ENCODE measurements around the gene ZNF473. TPM values are rescaled to one million over a fixed set of nuclear protein-coding genes. Genes with fewer than 3 reads are reported as not detected.
A peak's percentile ranks its signal among the peaks of the same experiment; 100 is the strongest.

The ZNF473 gene
- total RNA-seq, 1 experiment from 2014 or later, result 13.4 TPM

DNA sequence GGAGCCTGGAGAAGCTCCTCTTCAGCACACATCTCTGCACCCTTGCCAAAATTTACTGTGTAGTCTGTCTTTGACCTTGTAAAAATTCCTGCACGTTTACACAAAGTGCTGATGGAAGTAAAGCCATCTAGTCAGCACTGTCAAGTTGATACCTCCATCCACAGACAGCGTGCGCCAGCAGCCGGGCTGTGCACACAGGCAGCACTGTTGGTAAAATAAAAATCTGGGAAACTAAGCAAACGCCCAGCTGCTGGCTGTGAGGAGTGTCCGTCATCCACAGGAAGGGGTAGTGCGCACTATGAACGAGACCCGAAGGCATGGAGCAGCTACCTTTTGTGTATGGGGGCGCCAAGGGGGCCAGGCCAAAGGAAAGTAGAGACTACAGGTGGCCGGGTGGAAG, 47.5 kb upstream of the ZNF473 start:
- Mint-ChIP-seq H3K4me1 (ENCODE audit: insufficient read depth, unreplicated experiment) (no peaks in the 10 kb centered on the region), H3K27ac (ENCODE audit: low read depth, unreplicated experiment) (no peak overlapping the region), H3K36me3 (ENCODE audit: insufficient read depth, unreplicated experiment) (peaks cover 7% of the 10 kb centered on the region), H3K9me3 (ENCODE audit: unreplicated experiment) (no peaks in the 10 kb centered on the region), H3K4me3 (ENCODE audit: unreplicated experiment) (no peak overlapping the region), H3K27me3 (ENCODE audit: insufficient read depth, unreplicated experiment) (no peaks in the 10 kb centered on the region)
- TF ChIP-seq, protein P1, sequence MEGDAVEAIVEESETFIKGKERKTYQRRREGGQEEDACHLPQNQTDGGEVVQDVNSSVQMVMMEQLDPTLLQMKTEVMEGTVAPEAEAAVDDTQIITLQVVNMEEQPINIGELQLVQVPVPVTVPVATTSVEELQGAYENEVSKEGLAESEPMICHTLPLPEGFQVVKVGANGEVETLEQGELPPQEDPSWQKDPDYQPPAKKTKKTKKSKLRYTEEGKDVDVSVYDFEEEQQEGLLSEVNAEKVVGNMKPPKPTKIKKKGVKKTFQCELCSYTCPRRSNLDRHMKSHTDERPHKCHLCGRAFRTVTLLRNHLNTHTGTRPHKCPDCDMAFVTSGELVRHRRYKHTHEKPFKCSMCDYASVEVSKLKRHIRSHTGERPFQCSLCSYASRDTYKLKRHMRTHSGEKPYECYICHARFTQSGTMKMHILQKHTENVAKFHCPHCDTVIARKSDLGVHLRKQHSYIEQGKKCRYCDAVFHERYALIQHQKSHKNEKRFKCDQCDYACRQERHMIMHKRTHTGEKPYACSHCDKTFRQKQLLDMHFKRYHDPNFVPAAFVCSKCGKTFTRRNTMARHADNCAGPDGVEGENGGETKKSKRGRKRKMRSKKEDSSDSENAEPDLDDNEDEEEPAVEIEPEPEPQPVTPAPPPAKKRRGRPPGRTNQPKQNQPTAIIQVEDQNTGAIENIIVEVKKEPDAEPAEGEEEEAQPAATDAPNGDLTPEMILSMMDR (IDR thresholded peaks at IDR 0.05; ENCODE audit: unreplicated experiment), result no peak
- BruUV-seq (replicated peaks), result no TSS peak
- ChIA-PET CTCF (interaction anchor here (0.6 to 1.6 kb wide), 4 partner anchors 37 to 158 kb away, joined by 3 to 5 read pairs (median 4); no protein-coding TSS in a partner anchor), POLR2A (no interaction called here)
- intact Hi-C loops (cut with micrococcal nuclease), result no loop called here
- DNase-seq (ENCODE audit: unreplicated experiment), result no peak

DNA sequence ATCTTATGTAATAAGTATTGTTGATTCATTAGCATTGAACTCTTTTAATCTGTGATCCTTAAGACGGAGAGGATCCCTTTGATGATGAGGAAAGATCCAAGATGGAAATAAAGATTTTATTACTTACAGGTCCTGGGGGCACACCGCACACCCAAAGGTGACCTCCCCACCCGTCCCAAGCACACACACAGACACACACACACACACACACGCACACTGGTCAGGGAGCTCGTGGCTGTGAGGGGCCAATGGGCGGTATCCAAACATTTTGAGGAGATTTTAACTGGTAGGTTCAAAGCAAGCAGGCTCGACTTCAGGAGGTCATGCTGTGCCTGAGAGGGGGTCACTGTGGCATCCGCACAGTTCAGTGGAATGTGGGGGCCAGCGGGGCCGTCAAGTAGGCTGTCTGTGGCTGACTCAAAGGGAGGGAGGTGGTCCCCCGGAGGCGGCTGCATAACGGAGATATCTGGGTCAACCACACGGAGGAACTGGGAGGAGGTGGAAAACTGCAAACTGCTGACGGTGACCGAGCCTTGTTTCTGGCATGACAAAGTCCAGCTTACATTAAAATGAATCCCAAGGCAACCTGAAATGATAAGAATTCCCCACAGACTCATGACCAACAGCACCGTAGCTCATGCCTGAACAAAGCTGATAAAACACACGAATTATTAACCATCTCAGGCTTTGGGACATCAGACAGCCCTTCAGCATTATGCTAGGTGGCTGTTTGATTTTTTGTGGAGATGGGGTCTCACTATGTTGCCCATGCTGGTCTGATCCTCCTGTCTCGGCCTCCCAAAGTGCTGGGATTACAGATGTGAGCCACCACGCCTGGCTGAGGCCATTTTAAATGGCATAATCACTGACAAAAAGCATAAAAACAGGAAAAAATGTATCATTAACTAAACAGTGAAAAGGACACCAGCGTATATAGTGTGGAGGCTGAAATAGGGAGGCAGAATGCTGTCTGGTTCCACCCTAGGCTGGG, 43.9 kb upstream of the ZNF473 start:
- TF ChIP-seq, protein P1 (IDR thresholded peaks at IDR 0.05; ENCODE audit: unreplicated experiment), result no peak
- H3K36me3 Mint-ChIP-seq (ENCODE audit: insufficient read depth, unreplicated experiment), result peaks cover 10% of the 10 kb centered on the region
- CTCF ChIA-PET, result interaction anchor here (0.9 to 1.6 kb wide), 3 partner anchors 27 to 48 kb away, joined by 3 to 4 read pairs (median 3); no protein-coding TSS in a partner anchor
- no TSS peak for BruUV-seq (replicated peaks)
- H3K27me3 Mint-ChIP-seq (ENCODE audit: insufficient read depth, unreplicated experiment), result no peaks in the 10 kb centered on the region
- H3K4me1 Mint-ChIP-seq (ENCODE audit: insufficient read depth, unreplicated experiment), result no peaks in the 10 kb centered on the region
- no peak overlapping the region for H3K4me3 Mint-ChIP-seq (ENCODE audit: unreplicated experiment)
- intact Hi-C loops (cut with micrococcal nuclease), result no loop called here
- no peaks in the 10 kb centered on the region for H3K9me3 Mint-ChIP-seq (ENCODE audit: unreplicated experiment)
- DNase-seq (ENCODE audit: unreplicated experiment), result no peak
- POLR2A ChIA-PET, result no interaction called here
- no peak overlapping the region for H3K27ac Mint-ChIP-seq (ENCODE audit: low read depth, unreplicated experiment)

DNA sequence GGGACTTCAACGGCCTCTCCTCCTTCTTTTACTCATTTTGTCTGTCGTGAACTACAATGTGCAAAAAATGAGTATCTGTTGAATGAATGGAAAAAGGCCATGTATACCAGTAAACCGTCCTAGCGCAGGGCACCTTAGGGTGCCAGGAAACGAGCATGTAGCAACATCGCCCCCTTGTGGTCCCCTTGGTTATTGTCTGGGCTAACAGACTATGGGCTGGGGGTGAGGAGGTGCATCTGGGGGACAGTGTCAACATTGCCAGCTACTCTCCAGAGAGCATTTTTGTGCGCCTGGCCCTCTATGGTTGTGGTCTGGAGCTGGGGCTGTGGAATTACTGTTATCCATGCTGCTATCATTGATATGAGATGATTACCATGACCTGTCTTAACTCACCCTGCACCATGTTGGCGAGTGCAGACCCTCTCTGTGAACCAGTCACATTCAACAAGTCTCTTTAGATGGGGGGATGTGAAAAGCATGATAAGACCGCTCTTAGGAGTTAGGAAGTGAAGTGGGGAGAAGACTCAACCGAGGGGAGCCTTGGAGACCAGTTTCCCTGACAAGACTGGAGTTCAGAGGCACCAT, 42.1 kb upstream of the ZNF473 start:
- peaks cover 18% of the 10 kb centered on the region for H3K36me3 Mint-ChIP-seq (ENCODE audit: insufficient read depth, unreplicated experiment)
- H3K4me3 Mint-ChIP-seq (ENCODE audit: unreplicated experiment), result no peak overlapping the region
- CTCF ChIA-PET, result interaction anchor here (0.6 to 1.7 kb wide), 7 partner anchors 9 to 225 kb away, joined by 3 to 7 read pairs (median 4); partner anchors contain the start of gene VRK3
- no peaks in the 10 kb centered on the region for H3K9me3 Mint-ChIP-seq (ENCODE audit: unreplicated experiment)
- POLR2A ChIA-PET, result interaction anchor here (0.6 kb wide), 1 partner anchor 24 kb away, joined by 3 read pairs; no protein-coding TSS in a partner anchor
- TF ChIP-seq, protein P1 (IDR thresholded peaks at IDR 0.05; ENCODE audit: unreplicated experiment), result peak; percentile 85
- H3K27ac Mint-ChIP-seq (ENCODE audit: low read depth, unreplicated experiment), result no peak overlapping the region
- intact Hi-C loops (cut with micrococcal nuclease), result loop anchor here (1.0 kb wide), 2 partner anchors 41 to 46 kb away; no protein-coding TSS in a partner anchor
- DNase-seq (ENCODE audit: unreplicated experiment), result peak; percentile 69
- H3K27me3 Mint-ChIP-seq (ENCODE audit: insufficient read depth, unreplicated experiment), result no peaks in the 10 kb centered on the region
- no TSS peak for BruUV-seq (replicated peaks)
- no peaks in the 10 kb centered on the region for H3K4me1 Mint-ChIP-seq (ENCODE audit: insufficient read depth, unreplicated experiment)

DNA sequence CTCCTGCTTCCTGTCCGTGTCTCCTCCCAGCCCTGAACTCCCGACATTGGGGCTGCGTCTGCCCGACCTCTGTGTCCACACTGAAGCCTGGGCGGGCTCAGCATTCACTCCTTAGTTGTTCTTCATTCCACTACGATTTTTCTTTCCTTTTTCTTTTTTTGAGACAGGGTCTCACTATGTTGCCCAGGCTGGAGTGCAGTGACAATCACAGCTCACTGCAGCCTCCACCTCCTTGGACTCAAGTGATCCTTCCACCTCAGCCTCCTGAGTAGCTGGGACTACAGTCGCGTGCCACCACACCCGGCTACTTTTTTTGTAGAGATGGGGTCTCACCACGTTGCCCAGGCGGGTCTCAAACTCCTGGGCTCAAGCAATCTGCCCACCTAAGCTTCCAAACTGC, 41.3 kb upstream of the ZNF473 start:
- intact Hi-C loops (cut with micrococcal nuclease), result loop anchor here (1.0 kb wide), 1 partner anchor 40 kb away; no protein-coding TSS in a partner anchor
- TF ChIP-seq, protein P1 (IDR thresholded peaks at IDR 0.05; ENCODE audit: unreplicated experiment), result no peak
- Mint-ChIP-seq H3K9me3 (ENCODE audit: unreplicated experiment) (no peaks in the 10 kb centered on the region), H3K36me3 (ENCODE audit: insufficient read depth, unreplicated experiment) (peaks cover 23% of the 10 kb centered on the region), H3K27ac (ENCODE audit: low read depth, unreplicated experiment) (no peak overlapping the region), H3K4me3 (ENCODE audit: unreplicated experiment) (no peak overlapping the region), H3K4me1 (ENCODE audit: insufficient read depth, unreplicated experiment) (no peaks in the 10 kb centered on the region), H3K27me3 (ENCODE audit: insufficient read depth, unreplicated experiment) (no peaks in the 10 kb centered on the region)
- no TSS peak for BruUV-seq (replicated peaks)
- ChIA-PET POLR2A (interaction anchor here (0.7 kb wide), 1 partner anchor 313 kb away, joined by 3 read pairs; no protein-coding TSS in a partner anchor), CTCF (interaction anchor here (0.7 to 1.7 kb wide), 6 partner anchors 8 to 46 kb away, joined by 3 to 7 read pairs (median 4); partner anchors contain the start of gene VRK3)
- DNase-seq (ENCODE audit: unreplicated experiment), result no peak

Measured in MCF 10A (cell line).